IMR-90 (cell line): ENCODE results near the gene ATRAID. TPM values are rescaled to one million over a fixed set of nuclear protein-coding genes. Genes with fewer than 3 reads are reported as not detected.

Source experiments
- ATAC-seq: fragments of 200-7000 bp; cut with Tn5 transposase; 2 replicates; pipeline ENCODE4 v1.9.1; 2020; ENCODE audit warnings: low read depth, mild to moderate bottlenecking, moderate library complexity
- BruUV-seq: library from RNA; stranded (reverse); fragments of 400-500 nt; replicated peaks from 2 replicates; lab custom pipeline; 2021; lab: Mats Ljungman, UMichigan
- CTCF ChIA-PET: fragments of 300-600 bp; formaldehyde crosslinking; extraction: SDS; loops from one replicate; lab custom pipeline; 2021; ENCODE audit warnings: antibody characterized with exemption; lab: Yijun Ruan, JAX
- POLR2A ChIA-PET: fragments of 300-600 bp; sonication (Branson Sonifier 250); formaldehyde crosslinking; loops from one replicate; lab custom pipeline; 2022; ENCODE audit warnings: antibody characterized with exemption; ENCODE audit not compliant: unreplicated experiment; lab: Charles Lee
- DNase-seq: peaks from one replicate; pipeline ENCODE4 v3.0.0; 2013
- H2AFZ ChIP-seq: replicated peaks from 2 replicates; pipeline ENCODE3; 2013; ENCODE audit warnings: low read length, mild to moderate bottlenecking; ENCODE audit not compliant: poor library complexity
- H2AK5ac ChIP-seq: 2 replicates; pipeline ENCODE4 v1.6.1; 2013; ENCODE audit warnings: low read depth, low read length, inconsistent platforms
- H2AK9ac ChIP-seq: replicated peaks from 2 replicates; pipeline ENCODE3; 2013; ENCODE audit warnings: mild to moderate bottlenecking, low read depth, low read length, moderate library complexity; ENCODE audit not compliant: poor library complexity
- H2BK120ac ChIP-seq: 2 replicates; pipeline ENCODE4 v1.6.1; 2013; ENCODE audit warnings: low read depth, low read length, inconsistent platforms
- H2BK15ac ChIP-seq: 3 replicates; pipeline ENCODE4 v1.6.1; 2013; ENCODE audit warnings: low read depth, low read length, inconsistent platforms
- H2BK20ac ChIP-seq: 2 replicates; pipeline ENCODE4 v1.6.1; 2013; ENCODE audit warnings: low read depth, mild to moderate bottlenecking, inconsistent platforms, low read length, moderate library complexity
- H2BK5ac ChIP-seq: 2 replicates; pipeline ENCODE4 v1.6.1; 2013; ENCODE audit warnings: mild to moderate bottlenecking, low read depth, low read length, inconsistent platforms; ENCODE audit not compliant: poor library complexity, severe bottlenecking
- H3K14ac ChIP-seq: replicated peaks from 2 replicates; pipeline ENCODE4 v1.6.1; 2013; ENCODE audit warnings: low read depth, low read length, inconsistent platforms
- H3K18ac ChIP-seq: 2 replicates; pipeline ENCODE4 v1.6.1; 2013; ENCODE audit warnings: low read depth, low read length, control low read depth
- H3K23ac ChIP-seq: 2 replicates; pipeline ENCODE4 v1.6.1; 2013; ENCODE audit warnings: low read depth, low read length, inconsistent platforms
- H3K27ac ChIP-seq: 2 replicates; pipeline ENCODE4 v1.5.1; 2013; ENCODE audit warnings: mild to moderate bottlenecking, control low read depth, low read length; ENCODE audit not compliant: insufficient read depth
- H3K27me3 ChIP-seq: 2 replicates; pipeline ENCODE4 v1.6.1; 2013; ENCODE audit warnings: low read length; ENCODE audit not compliant: control insufficient read depth, insufficient read depth
- H3K36me3 ChIP-seq: 2 replicates; pipeline ENCODE4 v1.6.1; 2013; ENCODE audit warnings: low read length, mixed read lengths; ENCODE audit not compliant: control insufficient read depth, insufficient read depth
- H3K4ac ChIP-seq: 2 replicates; pipeline ENCODE4 v1.6.1; 2013; ENCODE audit warnings: low read depth, low read length, inconsistent platforms
- H3K4me1 ChIP-seq: 2 replicates; pipeline ENCODE4 v1.6.1; 2013; ENCODE audit warnings: low read length, mixed read lengths; ENCODE audit not compliant: control insufficient read depth, insufficient read depth
- H3K4me2 ChIP-seq: 2 replicates; pipeline ENCODE4 v1.6.1; 2013; ENCODE audit warnings: low read depth, mild to moderate bottlenecking, control low read depth, low read length, moderate library complexity
- H3K4me3 ChIP-seq: 2 replicates; pipeline ENCODE4 v1.5.1; 2013; ENCODE audit warnings: low read depth, mild to moderate bottlenecking, control low read depth, low read length, moderate library complexity; ENCODE audit not compliant: insufficient read depth
- H3K56ac ChIP-seq: 2 replicates; pipeline ENCODE4 v1.6.1; 2013; ENCODE audit warnings: low read length, inconsistent platforms; ENCODE audit not compliant: insufficient read depth; ENCODE audit errors: extremely low read depth
- H3K79me1 ChIP-seq, 2 experiments: 2 replicates each; pipeline ENCODE4 v1.6.1; 2013; ENCODE audit warnings: low read length in 2 of 2, inconsistent platforms in 1 of 2, low read depth in 1 of 2
- H3K9ac ChIP-seq: 2 replicates; pipeline ENCODE4 v1.6.1; 2013; ENCODE audit warnings: low read depth, low read length, control low read depth
- H3K9me1 ChIP-seq: 2 replicates; pipeline ENCODE4 v1.6.1; 2013; ENCODE audit warnings: low read length, inconsistent platforms; ENCODE audit not compliant: insufficient read depth
- H3K9me3 ChIP-seq: 2 replicates; pipeline ENCODE4 v1.6.1; 2013; ENCODE audit warnings: low read length; ENCODE audit not compliant: control insufficient read depth, insufficient read depth
- H4K20me1 ChIP-seq: 2 replicates; pipeline ENCODE4 v1.6.1; 2013; ENCODE audit warnings: low read length, inconsistent platforms; ENCODE audit not compliant: insufficient read depth
- H4K5ac ChIP-seq: 2 replicates; pipeline ENCODE4 v1.6.1; 2013; ENCODE audit warnings: mild to moderate bottlenecking, low read depth, low read length, control low read depth
- H4K8ac ChIP-seq, 2 experiments: 2 replicates each; pipeline ENCODE4 v1.6.1; 2013; ENCODE audit warnings: low read depth in 2 of 2, low read length in 2 of 2, control low read depth in 1 of 2, inconsistent platforms in 1 of 2
- H4K91ac ChIP-seq: 2 replicates; pipeline ENCODE4 v1.6.1; 2013; ENCODE audit warnings: low read depth, low read length, inconsistent platforms; ENCODE audit not compliant: insufficient read depth
- BHLHE40 ChIP-seq: fragments of 150-350 bp; IDR thresholded peaks from 2 replicates; pipeline ENCODE4 v1.6.1; 2016; ENCODE audit warnings: mild to moderate bottlenecking, low read depth, low read length
- CEBPB ChIP-seq: IDR thresholded peaks from 2 replicates; pipeline ENCODE4 v1.6.1; 2012; ENCODE audit warnings: low read depth, low read length, improper control_type of control experiment
- CHD1 ChIP-seq: IDR thresholded peaks from 2 replicates; pipeline ENCODE4 v1.6.1; 2012; ENCODE audit warnings: low read depth, low read length, improper control_type of control experiment
- CTCF ChIP-seq: conservative IDR thresholded peaks from 2 replicates; pipeline ENCODE4 v1.5.1; 2012; ENCODE audit warnings: mild to moderate bottlenecking, low read depth, low read length, improper control_type of control experiment
- FOS ChIP-seq: fragments of 150-350 bp; IDR thresholded peaks from 2 replicates; pipeline ENCODE4 v1.6.1; 2016; ENCODE audit warnings: low read depth, low read length
- MAFK ChIP-seq: IDR thresholded peaks from 2 replicates; pipeline ENCODE4 v1.6.1; 2012; ENCODE audit warnings: low read depth, low read length, improper control_type of control experiment
- MAZ ChIP-seq: IDR thresholded peaks from 2 replicates; pipeline ENCODE4 v1.6.1; 2012; ENCODE audit warnings: low read depth, mild to moderate bottlenecking, low read length, improper control_type of control experiment, moderate library complexity, borderline replicate concordance
- MXI1 ChIP-seq: IDR thresholded peaks from 2 replicates; pipeline ENCODE4 v1.6.1; 2012; ENCODE audit warnings: low read depth, mild to moderate bottlenecking, low read length, moderate library complexity, borderline replicate concordance
- NFE2L2 ChIP-seq: fragments of 150-350 bp; IDR thresholded peaks from 2 replicates; pipeline ENCODE4 v1.6.1; 2016; ENCODE audit warnings: low read depth, mild to moderate bottlenecking, low read length
- POLR2A ChIP-seq: IDR thresholded peaks from 2 replicates; pipeline ENCODE4 v1.6.1; 2012; ENCODE audit warnings: mild to moderate bottlenecking, low read depth, low read length
- RAD21 ChIP-seq: IDR thresholded peaks from 2 replicates; pipeline ENCODE4 v1.6.1; 2012; ENCODE audit warnings: low read length, improper control_type of control experiment
- RCOR1 ChIP-seq: IDR thresholded peaks from 2 replicates; pipeline ENCODE4 v1.6.1; 2012; ENCODE audit warnings: mild to moderate bottlenecking, low read length, improper control_type of control experiment; ENCODE audit not compliant: insufficient replicate concordance
- RFX5 ChIP-seq: IDR thresholded peaks from 2 replicates; pipeline ENCODE4 v1.8.0; 2012; ENCODE audit warnings: low read depth, mild to moderate bottlenecking, low read length, moderate library complexity
- SMC3 ChIP-seq: fragments of 150-350 bp; IDR thresholded peaks from 2 replicates; pipeline ENCODE4 v1.6.1; 2016; ENCODE audit warnings: low read depth, mild to moderate bottlenecking, antibody characterized with exemption, low read length, moderate library complexity
- WGBS, 2 experiments: methylation state at CpG; one replicate each; pipeline versions ENCODE4 v1.1.5 to v1.1.7; 2013; ENCODE audit warnings: missing lambda C conversion rate in 2 of 2; ENCODE audit not compliant: insufficient read length in 1 of 2; ENCODE audit errors: extremely low coverage in 2 of 2; 5-methylcytosine and 5-hydroxymethylcytosine counted together
- dilution Hi-C: fragments of 300-500 bp; cut with HindIII; formaldehyde crosslinking; loops from one replicate; pipeline ENCODE4 v1.14.3; 2018; ENCODE audit warnings: low sequenced_read_pairs; ENCODE audit not compliant: unreplicated experiment
- in situ Hi-C: fragments of 300-500 bp; cut with MboI; formaldehyde crosslinking; loops from 3 replicates; pipeline ENCODE4 v1.14.3; 2019; ENCODE audit warnings: low sequenced_read_pairs, inconsistent platforms, mixed read lengths
- intact Hi-C: fragments of 100-400 bp; cut with micrococcal nuclease; formaldehyde crosslinking; loops from 2 replicates; pipeline ENCODE4 v1.10.0; 2022
- polyA plus RNA-seq, 3 experiments: library from polyadenylated mRNA; depleted of rRNA; stranded (reverse); fragments of >200 nt; gene quantifications; 2 replicates each; pipeline ENCODE4 v1.2.3, GENCODE V29; 2012; ENCODE audit warnings: low replicate concordance in 1 of 3
- total RNA-seq: library from RNA; depleted of rRNA; stranded (reverse); fragments of >200 nt; gene quantifications from 2 replicates; pipeline ENCODE4 v1.2.3, GENCODE V29; 2012
- TF ChIP-seq, protein P1 (sequence below): fragments of 150-350 bp; IDR thresholded peaks from 2 replicates; pipeline ENCODE4 v1.6.1; 2016; ENCODE audit warnings: low read depth, mild to moderate bottlenecking, low read length, moderate library complexity, borderline replicate concordance
- TF ChIP-seq, protein P2 (sequence below): fragments of 150-350 bp; IDR thresholded peaks from 2 replicates; pipeline ENCODE4 v1.6.1; 2017; ENCODE audit warnings: mild to moderate bottlenecking, antibody characterized with exemption, low read length, low read depth

ATRAID gene
- total and polyA plus RNA-seq, 2 of the 4 experiments (the other 2 are of a cell fraction), result 138 to 173 TPM

- Histone ChIP-seq H3K9me3 (no peaks in the 10 kb centered on the region), H3K9me1 (peaks cover 9% of the 10 kb centered on the region; the same call in 1 of the 2 replicates), H2BK5ac (no peak overlapping the region), H2AK9ac (no peak overlapping the region), H3K4me1 (peaks cover 6% of the 10 kb centered on the region), H4K5ac (no peak overlapping the region), H3K9ac (no peak overlapping the region), H3K4me3 (no peak overlapping the region), H3K18ac (no peak overlapping the region), H3K27me3 (peaks cover 57% of the 10 kb centered on the region), H2BK120ac (no peak overlapping the region), H2AK5ac (no peak overlapping the region), H3K14ac (no peak overlapping the region), H2AFZ (no peak overlapping the region), H3K27ac (no peak overlapping the region), H2BK15ac (no peak overlapping the region), H3K23ac (no peak overlapping the region), H2BK20ac (no peak overlapping the region), H3K4me2 (no peak overlapping the region), H4K20me1 (no peaks in the 10 kb centered on the region), H3K56ac (no peak overlapping the region), H4K8ac (no peak overlapping the region), H3K79me1 (no peaks in the 10 kb centered on the region), H4K91ac (no peak overlapping the region), H3K4ac (no peak overlapping the region), H3K36me3 (no peaks in the 10 kb centered on the region)
- no TSS peak for BruUV-seq
- CTCF ChIA-PET, result no interaction called here
- DNase-seq, result no peak
- in situ Hi-C loops, result no loop called here
- POLR2A ChIA-PET, result no interaction called here
- WGBS, 2 experiments, result 60% methylated on average over 1 of the region's 8 CpGs; no CpG with 5 or more reads in 1 of the 2 experiments
- dilution Hi-C loops, result no loop called here
- no peak for TF ChIP-seq MAZ
- TF ChIP-seq CEBPB, result no peak
- TF ChIP-seq CTCF, result no peak
- TF ChIP-seq SMC3, result no peak
- no peak for TF ChIP-seq NFE2L2
- TF ChIP-seq RAD21, result no peak
- TF ChIP-seq, protein P1, sequence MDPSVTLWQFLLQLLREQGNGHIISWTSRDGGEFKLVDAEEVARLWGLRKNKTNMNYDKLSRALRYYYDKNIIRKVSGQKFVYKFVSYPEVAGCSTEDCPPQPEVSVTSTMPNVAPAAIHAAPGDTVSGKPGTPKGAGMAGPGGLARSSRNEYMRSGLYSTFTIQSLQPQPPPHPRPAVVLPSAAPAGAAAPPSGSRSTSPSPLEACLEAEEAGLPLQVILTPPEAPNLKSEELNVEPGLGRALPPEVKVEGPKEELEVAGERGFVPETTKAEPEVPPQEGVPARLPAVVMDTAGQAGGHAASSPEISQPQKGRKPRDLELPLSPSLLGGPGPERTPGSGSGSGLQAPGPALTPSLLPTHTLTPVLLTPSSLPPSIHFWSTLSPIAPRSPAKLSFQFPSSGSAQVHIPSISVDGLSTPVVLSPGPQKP, result no peak
- no peak for TF ChIP-seq RFX5
- TF ChIP-seq MAFK, result no peak
- no peak for TF ChIP-seq FOS
- TF ChIP-seq POLR2A, result no peak
- TF ChIP-seq CHD1, result no peak
- TF ChIP-seq RCOR1, result no peak
- TF ChIP-seq BHLHE40, result no peak
- TF ChIP-seq, protein P2, sequence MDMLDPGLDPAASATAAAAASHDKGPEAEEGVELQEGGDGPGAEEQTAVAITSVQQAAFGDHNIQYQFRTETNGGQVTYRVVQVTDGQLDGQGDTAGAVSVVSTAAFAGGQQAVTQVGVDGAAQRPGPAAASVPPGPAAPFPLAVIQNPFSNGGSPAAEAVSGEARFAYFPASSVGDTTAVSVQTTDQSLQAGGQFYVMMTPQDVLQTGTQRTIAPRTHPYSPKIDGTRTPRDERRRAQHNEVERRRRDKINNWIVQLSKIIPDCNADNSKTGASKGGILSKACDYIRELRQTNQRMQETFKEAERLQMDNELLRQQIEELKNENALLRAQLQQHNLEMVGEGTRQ, result no peak
- no peak for TF ChIP-seq MXI1
- intact Hi-C loops, result no loop called here
- ATAC-seq, result no peak
These were observed 46.2 kb downstream of the ATRAID start for GRCh38 chr2:27258051-27258450.
